HG03575 (cell line): ENCODE measurements around the gene DCAF8L2.
"Not testable (repeated sequence)": the region's sequence is repeated elsewhere in the genome, so short reads cannot be mapped to it uniquely, and the experiment has no call there.

Experiments
- ATAC-seq: cut with Tn5 transposase; IDR thresholded peaks from one replicate; pipeline ENCODE4 v1.9.1; 2021; ENCODE audit not compliant: unreplicated experiment, insufficient number of reproducible peaks, low FRiP score; ENCODE audit errors: extremely low read depth

Gene DCAF8L2

DNA sequence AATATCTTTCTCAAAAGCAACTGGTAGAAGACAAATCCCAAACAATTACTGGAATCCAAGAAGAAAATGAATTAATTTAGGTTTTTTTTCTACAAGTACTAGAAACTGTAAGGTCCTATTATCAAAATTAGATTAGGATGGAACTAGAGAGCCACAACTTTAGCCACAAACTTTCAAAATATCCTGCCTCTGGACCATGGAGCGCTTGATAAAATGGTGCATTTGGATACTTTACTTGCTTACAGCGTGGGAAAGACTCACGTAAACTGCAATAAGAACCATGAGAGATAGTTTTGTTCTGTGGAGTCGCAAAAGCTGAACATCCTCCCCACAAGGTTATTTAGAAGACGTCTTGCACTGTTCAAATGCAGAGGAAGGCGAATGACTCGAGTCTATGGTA is at the start of gene DCAF8L2:
Gene DCAF8L2, plus strand, starts transcription at position 301 of the 400 bp plus-strand sequence. CDS start 156,552 bp downstream, outside the sequence.
- no peak for ATAC-seq

DNA sequence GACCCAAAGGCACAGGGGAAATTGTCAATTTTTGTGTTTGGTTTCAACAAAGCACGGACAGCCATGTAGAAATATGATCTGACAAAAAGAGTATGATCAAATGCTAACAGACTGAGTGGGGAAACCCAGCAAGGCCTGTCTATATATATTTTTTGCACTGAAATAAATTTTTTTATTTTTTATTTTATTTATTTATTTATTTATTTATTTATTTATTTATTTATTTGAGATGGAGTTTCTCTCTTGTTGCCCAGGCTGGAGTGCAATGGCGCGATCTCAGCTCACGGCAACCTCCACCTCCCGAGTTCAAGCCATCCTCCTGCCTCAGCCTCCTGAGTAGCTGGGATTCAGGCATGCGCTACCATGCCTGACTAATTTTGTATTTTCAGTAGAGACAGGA is 49.0 kb upstream of the DCAF8L2 start:
- ATAC-seq, result not testable (repeated sequence)

DNA sequence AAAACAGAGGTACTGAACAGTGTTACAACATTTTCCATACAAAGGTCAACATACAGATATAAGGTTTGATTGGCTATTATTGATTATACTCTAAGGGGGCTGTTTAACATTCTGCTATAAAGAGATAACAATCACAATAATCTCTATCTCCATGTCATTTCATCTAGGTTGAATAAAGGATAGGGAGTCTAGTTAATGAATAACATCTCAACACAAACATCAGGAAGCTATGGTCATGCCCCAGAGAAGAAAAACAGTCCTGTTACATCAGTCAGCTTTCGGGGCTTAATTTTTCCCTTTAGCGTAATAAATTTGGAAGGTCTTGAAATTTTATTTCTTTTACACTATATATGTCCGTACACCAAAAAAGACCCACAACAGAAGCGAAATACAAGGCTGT is 41.5 kb upstream of the DCAF8L2 start:
- no peak for ATAC-seq

DNA sequence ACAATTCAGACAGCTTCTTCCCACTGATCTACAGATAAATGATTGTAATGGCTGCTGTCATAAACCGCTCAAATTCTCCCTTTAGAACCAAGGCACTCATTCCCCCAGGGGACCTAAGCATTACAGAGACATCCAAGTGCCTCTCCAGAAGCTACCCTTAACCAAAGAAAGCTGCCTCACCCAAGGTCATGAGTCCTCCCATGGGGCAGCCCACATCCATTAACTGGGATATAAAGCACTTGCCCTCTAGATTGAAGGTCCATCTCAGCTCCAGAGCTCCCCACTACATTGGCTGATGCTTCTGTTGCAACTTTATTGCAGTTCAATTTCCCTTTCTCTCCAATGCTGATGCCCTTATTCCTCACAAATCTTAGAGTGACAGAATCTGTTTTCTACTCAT is 40.5 kb upstream of the DCAF8L2 start:
- ATAC-seq, result no peak

- no peak for ATAC-seq
These were observed 34.6 kb upstream of the DCAF8L2 start for GRCh38 chrX:27555514-27555913.

DNA sequence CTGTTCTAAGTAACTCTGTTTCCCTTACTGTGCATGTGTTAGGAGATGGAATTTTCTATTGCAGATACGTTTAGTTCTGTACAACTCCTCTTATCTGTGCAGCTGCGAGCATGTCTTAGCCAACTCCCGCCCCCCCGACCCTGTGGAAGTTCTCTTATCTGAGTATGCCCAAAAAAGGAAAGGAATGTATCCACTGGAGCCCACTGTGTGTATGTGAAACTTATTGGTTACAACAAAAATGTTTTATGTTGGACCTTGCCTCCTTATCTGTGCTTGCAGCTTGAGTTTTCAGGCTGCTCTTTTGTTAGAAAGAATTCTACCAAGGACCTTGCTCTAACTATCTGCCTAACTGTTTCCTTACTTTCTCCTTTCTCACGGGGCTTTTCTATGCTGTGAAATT is 24.2 kb upstream of the DCAF8L2 start:
- no peak for ATAC-seq

- ATAC-seq, result no peak
These were observed 19.0 kb upstream of the DCAF8L2 start for GRCh38 chrX:27571164-27571563.

- no peak for ATAC-seq
These were observed 14.6 kb upstream of the DCAF8L2 start for GRCh38 chrX:27575565-27575964.

GRCh38 chrX:27583976-27584375 is 6.2 kb upstream of the DCAF8L2 start:
- no peak for ATAC-seq

DNA sequence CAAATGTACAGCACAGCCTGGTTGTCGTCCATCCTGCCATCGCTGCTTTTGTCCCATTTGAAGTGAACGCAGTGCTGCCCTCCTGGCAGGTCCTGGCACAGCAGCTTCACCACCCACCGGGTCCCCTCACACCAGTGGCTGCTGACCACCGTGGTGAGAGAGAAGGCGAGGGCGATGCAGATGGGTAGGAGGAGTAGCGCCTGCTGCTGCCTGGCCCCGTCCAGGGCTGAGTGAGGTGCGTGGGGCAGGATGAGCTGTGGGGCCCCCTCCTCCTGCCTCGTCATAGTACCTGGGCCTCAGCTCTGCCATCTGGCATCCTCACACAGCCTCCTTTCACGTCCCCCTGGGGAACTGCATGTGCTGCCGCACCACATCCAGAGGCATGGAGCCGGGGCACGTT is 1.8 kb downstream of the DCAF8L2 start:
- no peak for ATAC-seq

DNA sequence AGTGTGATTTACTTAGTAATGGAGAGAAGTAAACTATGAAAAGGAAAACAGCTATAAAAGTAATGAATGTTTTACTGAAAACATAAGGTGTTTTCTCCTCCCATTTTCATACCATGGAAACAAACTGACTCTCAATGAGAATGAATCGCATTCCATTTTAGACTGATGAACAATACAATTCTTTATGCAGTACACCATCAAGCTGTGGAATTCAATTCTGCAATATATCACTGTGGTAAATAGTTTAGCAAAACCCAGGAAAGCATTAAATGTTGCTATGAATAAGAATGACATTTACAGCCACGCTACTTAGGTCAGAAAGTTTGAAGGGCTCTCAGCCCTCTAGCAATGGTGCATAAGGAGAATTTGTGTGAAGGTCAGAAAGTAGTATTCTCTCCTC is 7.4 kb downstream of the DCAF8L2 start:
- ATAC-seq, result no peak

- no peak for ATAC-seq
These were observed 8.2 kb downstream of the DCAF8L2 start for GRCh38 chrX:27598312-27598711.

- ATAC-seq, result no peak
These were observed 9.8 kb downstream of the DCAF8L2 start for GRCh38 chrX:27599928-27600327.

GRCh38 chrX:27600686-27601085 is 10.5 kb downstream of the DCAF8L2 start:
- no peak for ATAC-seq

GRCh38 chrX:27608671-27609070 is 18.5 kb downstream of the DCAF8L2 start:
- no peak for ATAC-seq

DNA sequence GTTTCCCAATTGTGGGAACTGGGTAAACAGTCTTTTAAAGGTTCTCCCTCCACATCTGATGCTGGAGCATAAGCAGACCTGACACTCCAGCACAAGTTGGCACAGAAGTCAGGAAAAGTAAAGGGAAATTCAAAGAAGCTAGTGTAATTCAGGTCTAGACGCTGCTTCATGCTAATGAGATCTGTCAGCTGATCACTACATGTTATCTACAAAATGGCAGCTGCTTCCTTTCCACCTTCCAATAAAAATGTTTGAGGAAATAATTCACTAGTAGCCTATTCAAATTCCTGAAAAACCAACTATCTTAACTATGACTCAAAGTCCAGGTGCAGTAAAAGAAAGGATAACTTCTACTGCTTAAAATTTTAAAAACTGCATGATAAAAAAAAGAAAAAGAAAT is 29.3 kb downstream of the DCAF8L2 start:
- ATAC-seq, result no peak

GRCh38 chrX:27619975-27620374 is 29.8 kb downstream of the DCAF8L2 start:
- ATAC-seq, result no peak

- no peak for ATAC-seq
These were observed 32.7 kb downstream of the DCAF8L2 start for GRCh38 chrX:27622883-27623282.

GRCh38 chrX:27626066-27626465 is 35.9 kb downstream of the DCAF8L2 start:
- no peak for ATAC-seq

- ATAC-seq, result no peak
These were observed 43.2 kb downstream of the DCAF8L2 start for GRCh38 chrX:27633328-27633727.

DNA sequence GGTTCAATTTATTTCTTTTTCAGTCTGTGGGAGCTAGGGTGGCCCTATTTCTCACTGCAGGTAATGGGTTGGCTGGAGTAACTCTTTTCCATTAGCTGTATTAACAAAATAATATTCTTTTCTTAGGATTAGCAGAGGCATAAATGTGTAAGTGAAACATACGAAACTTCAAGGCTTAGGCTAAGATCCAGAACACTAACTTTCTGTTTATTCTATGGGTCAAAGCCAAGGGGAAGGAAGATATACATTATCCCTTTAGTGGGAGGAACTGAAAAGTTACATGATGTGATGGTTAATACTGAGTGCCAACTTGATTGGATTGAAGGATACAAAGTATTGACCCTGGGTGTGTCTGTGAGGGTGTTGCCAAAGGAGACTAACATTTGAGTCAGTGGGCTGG is 66.4 kb downstream of the DCAF8L2 start:
- ATAC-seq, result no peak

DNA sequence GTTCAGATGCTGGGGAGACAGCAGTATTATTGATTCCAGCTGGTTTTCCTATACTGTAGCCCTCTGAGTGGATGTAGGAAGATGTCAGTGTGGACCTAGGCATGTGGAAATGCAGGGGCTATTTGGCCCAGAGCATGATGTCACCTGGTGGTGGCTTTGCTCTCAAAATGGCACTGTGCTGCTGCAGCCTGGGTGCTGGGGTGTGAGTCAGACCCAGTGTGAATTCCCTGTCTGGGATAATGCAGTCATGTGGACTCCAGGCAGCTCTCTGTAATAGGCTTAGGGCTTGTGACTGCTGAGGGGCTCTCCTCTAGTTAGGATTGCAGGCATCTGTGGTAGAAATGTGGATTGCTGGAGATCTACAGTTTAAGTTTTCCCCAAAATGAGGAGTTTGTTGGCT is 70.7 kb downstream of the DCAF8L2 start:
- no peak for ATAC-seq
